ENCODE data around the gene DTNA. TPM values are rescaled to one million over a fixed set of nuclear protein-coding genes. Genes with fewer than 3 reads are reported as not detected.
A peak's percentile ranks its signal among the peaks of the same experiment; 100 is the strongest.

Gene DTNA
- total RNA-seq, 4 donors from 2014 or later, result 26.1 to 58.3 (median 40.3) TPM

DNA sequence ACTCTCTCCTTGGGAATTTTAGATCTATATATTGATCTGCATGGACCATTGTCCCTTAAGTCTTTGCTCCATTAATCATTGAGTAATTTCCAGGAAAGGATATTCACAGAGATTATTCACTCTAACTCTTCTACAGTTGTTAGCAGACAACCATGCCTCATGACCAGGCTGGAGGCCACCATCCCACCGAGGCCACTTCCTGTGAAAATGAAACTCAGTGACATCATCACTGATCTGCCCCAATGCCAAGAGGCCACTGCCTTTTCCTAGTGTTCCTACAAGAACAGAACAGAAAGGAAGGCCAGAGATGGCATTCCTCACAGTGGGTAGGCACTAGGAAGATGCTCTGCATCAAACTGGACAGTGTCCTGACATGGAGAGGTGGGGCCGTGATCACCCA is 161.3 kb downstream of the DTNA start:
- Histone ChIP-seq H3K4me3 (no peak overlapping the region), H3K27ac (no peak overlapping the region), H3K9me3 (no peaks in the 10 kb centered on the region), H3K4me1 (no peaks in the 10 kb centered on the region), H3K36me3 (no peaks in the 10 kb centered on the region), H3K27me3 (no peaks in the 10 kb centered on the region)
- WGBS, 2 donors, result 76% methylated on average over 2 of the region's 2 CpGs
- TF ChIP-seq, protein P1, sequence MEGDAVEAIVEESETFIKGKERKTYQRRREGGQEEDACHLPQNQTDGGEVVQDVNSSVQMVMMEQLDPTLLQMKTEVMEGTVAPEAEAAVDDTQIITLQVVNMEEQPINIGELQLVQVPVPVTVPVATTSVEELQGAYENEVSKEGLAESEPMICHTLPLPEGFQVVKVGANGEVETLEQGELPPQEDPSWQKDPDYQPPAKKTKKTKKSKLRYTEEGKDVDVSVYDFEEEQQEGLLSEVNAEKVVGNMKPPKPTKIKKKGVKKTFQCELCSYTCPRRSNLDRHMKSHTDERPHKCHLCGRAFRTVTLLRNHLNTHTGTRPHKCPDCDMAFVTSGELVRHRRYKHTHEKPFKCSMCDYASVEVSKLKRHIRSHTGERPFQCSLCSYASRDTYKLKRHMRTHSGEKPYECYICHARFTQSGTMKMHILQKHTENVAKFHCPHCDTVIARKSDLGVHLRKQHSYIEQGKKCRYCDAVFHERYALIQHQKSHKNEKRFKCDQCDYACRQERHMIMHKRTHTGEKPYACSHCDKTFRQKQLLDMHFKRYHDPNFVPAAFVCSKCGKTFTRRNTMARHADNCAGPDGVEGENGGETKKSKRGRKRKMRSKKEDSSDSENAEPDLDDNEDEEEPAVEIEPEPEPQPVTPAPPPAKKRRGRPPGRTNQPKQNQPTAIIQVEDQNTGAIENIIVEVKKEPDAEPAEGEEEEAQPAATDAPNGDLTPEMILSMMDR (IDR thresholded peaks at IDR 0.05), result no peak
- TF ChIP-seq EP300 (IDR thresholded peaks at IDR 0.05) (no peak), POLR2A (IDR thresholded peaks at IDR 0.05) (no peak)
- no peak for DNase-seq (ENCODE audit: low spot score in 2 of 2)

DNA sequence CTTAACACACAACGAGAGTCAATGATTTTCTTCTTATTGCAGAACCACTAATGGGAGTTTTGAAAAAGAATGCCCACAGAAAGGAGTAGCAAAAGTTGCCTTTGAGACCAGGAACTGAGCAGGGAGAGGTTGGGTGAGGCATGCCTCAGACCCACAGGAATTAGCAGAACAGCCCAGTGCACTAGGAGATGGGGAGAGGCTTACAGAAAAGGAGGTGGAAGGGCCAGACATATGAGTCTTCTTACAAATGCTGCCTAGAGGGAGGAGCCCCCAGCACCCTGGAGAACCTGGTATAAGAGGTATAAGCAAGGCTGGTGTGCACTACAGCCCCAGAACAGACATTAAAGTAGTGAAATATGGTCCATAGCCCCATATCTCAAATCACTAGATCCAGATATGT is 162.0 kb downstream of the DTNA start:
- TF ChIP-seq, protein P1 (IDR thresholded peaks at IDR 0.05), result no peak
- no peak for TF ChIP-seq EP300 (IDR thresholded peaks at IDR 0.05)
- Histone ChIP-seq H3K4me1 (no peaks in the 10 kb centered on the region), H3K36me3 (no peaks in the 10 kb centered on the region), H3K4me3 (no peak overlapping the region), H3K9me3 (no peaks in the 10 kb centered on the region), H3K27ac (no peak overlapping the region), H3K27me3 (no peaks in the 10 kb centered on the region)
- no peak for DNase-seq (ENCODE audit: low spot score in 2 of 2)
- 48 to 50% methylated on average over 1 of the region's 1 CpG for WGBS, 2 donors

DNA sequence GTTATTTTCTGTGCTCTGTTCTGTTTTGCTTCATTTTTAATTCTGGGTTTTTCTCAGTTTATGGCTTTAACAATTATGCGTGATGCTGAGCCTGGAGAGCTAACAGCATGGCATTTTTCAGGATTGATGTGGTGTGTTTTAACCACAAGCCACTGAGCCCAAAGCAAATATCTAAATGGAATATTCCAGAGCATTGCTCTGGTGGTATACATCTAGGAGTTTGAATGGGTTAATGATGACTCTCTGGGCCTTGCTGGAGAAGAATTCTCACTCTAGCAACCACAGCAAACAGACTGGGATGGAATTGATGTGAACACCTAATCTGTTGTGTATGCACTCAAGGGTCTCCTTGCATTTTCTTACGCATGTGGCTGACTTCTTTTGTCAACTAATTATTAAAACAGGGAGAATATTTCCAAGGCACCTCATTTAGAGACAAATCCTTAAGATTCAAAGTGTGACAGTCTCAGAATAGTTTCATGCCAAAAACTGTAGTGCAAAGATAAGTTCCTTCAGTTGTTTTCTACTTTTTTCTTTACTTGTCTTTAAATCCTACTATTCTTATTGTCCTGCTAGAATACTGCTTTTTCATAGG is 164.0 kb downstream of the DTNA start:
- WGBS, 2 donors, result 92 to 94% methylated on average over 2 of the region's 2 CpGs
- no peak for DNase-seq (ENCODE audit: low spot score in 2 of 2)
- H3K9me3 ChIP-seq, result no peaks in the 10 kb centered on the region
- no peaks in the 10 kb centered on the region for H3K27me3 ChIP-seq
- H3K36me3 ChIP-seq, result no peaks in the 10 kb centered on the region
- H3K27ac ChIP-seq, result no peak overlapping the region
- H3K4me1 ChIP-seq, result no peaks in the 10 kb centered on the region
- TF ChIP-seq, protein P1 (IDR thresholded peaks at IDR 0.05), result no peak
- TF ChIP-seq EP300 (IDR thresholded peaks at IDR 0.05) (no peak), POLR2A (IDR thresholded peaks at IDR 0.05) (no peak)
- no peak overlapping the region for H3K4me3 ChIP-seq

DNA sequence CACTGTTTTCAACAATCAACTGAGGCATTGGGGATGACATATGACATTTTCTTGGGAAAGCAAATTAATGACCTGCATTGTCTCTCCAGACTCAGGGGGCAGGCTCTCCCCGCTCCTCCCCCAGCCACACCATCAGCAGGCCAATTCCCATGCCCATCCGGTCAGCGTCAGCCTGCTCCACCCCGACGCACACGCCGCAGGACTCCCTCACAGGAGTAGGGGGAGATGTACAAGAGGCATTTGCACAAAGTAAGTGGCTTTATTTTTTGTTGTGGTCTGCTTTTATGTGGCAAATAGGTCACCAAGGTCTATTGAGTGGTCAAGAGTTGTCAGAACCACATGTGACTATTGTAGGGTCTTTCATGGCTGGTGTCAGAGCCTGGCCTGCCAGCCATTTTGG is 165.1 kb downstream of the DTNA start:
- H3K36me3 ChIP-seq, result no peaks in the 10 kb centered on the region
- TF ChIP-seq POLR2A (IDR thresholded peaks at IDR 0.05), result no peak
- TF ChIP-seq, protein P1 (IDR thresholded peaks at IDR 0.05), result no peak
- TF ChIP-seq EP300 (IDR thresholded peaks at IDR 0.05), result no peak
- H3K27me3 ChIP-seq, result no peaks in the 10 kb centered on the region
- H3K4me1 ChIP-seq, result no peaks in the 10 kb centered on the region
- no peak overlapping the region for H3K27ac ChIP-seq
- no peak overlapping the region for H3K4me3 ChIP-seq
- 88 to 93% methylated on average over 7 of the region's 7 CpGs for WGBS, 2 donors
- DNase-seq (ENCODE audit: low spot score in 2 of 2), result no peak
- no peaks in the 10 kb centered on the region for H3K9me3 ChIP-seq

DNA sequence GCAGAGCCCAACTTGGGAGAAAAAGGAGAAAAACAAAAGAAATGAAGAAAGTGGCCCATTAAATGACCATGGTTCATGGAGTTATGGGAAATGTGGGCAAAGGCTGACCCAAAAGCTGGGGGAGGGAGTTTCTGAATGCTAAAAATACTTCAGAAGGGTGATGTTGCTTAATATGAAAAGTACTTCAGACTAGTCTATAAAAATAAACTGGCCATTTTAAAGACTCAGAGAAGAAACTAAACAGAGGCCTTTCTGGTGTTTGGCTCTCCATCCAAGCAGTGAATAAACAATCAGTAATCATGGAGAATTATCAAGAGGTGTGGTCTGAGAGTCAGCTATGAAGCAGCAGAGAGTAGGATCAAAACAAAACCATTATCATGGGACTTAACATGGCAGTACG is 170.3 kb downstream of the DTNA start:
- Histone ChIP-seq H3K4me1 (peaks cover 0 to 4% (median 0%) of the 10 kb centered on the region in 4 donors), H3K27me3 (no peaks in the 10 kb centered on the region), H3K4me3 (no peak overlapping the region), H3K9me3 (no peaks in the 10 kb centered on the region), H3K36me3 (peaks cover 0 to 8% (median 0%) of the 10 kb centered on the region in 3 donors), H3K27ac (peak overlapping the region in 3 of 4 donors; percentile 30 to 68 (median 32))
- 67% methylated on average over 1 of the region's 1 CpG for WGBS, 2 donors
- TF ChIP-seq POLR2A (IDR thresholded peaks at IDR 0.05) (no peak), EP300 (IDR thresholded peaks at IDR 0.05) (no peak)
- TF ChIP-seq, protein P1 (IDR thresholded peaks at IDR 0.05), result no peak
- DNase-seq (ENCODE audit: low spot score in 2 of 2), result no peak
